Hepatocyte (in vitro differentiated cells): ENCODE data around the gene LDB1.

Experiments
- CTCF ChIP-seq: fragments of 200-600 bp; sonication (generic); IDR thresholded peaks from 2 replicates; pipeline ENCODE4 v1.5.1; 2016; ENCODE audit warnings: antibody characterized with exemption, mild to moderate bottlenecking; ENCODE audit not compliant: poor library complexity
- EZH2 ChIP-seq: fragments of 200-600 bp; sonication (generic); IDR thresholded peaks from 2 replicates; pipeline ENCODE4 v1.6.1; 2016; ENCODE audit warnings: antibody characterized with exemption, mild to moderate bottlenecking, borderline replicate concordance
- EZH2phosphoT487 ChIP-seq: fragments of 200-600 bp; sonication (generic); IDR thresholded peaks from one replicate; pipeline ENCODE4 v1.6.1; 2018; ENCODE audit warnings: antibody characterized with exemption, mild to moderate bottlenecking, low read depth, moderate library complexity; ENCODE audit not compliant: unreplicated experiment, severe bottlenecking

GRCh38 chr10:102086196-102086595, 34.0 kb downstream of the LDB1 start:
- no peak for TF ChIP-seq CTCF
- TF ChIP-seq EZH2, result no peak
- TF ChIP-seq EZH2phosphoT487, result no peak
